Activated B cell treated with CpG ODN at 0.5 μM for 24 hours (primary cell): ENCODE data around the gene MSL1. TPM values are rescaled to one million over a fixed set of nuclear protein-coding genes. Genes with fewer than 3 reads are reported as not detected.

ENCODE experiments used
- ATAC-seq: fragments of 200-7000 bp; cut with Tn5 transposase; one replicate; pipeline ENCODE4 v1.10.0; 2021; ENCODE audit warnings: low read depth, mild to moderate bottlenecking, moderate library complexity
- CTCF ChIA-PET: fragments of 350-600 bp; sonication (Branson Sonifier 250); formaldehyde crosslinking; loops from one replicate; lab custom pipeline; 2021; ENCODE audit warnings: antibody characterized with exemption; lab: Charles Lee
- POLR2A ChIA-PET: fragments of 350-600 bp; sonication (Branson Sonifier 250); formaldehyde crosslinking; loops from one replicate; lab custom pipeline; 2021; ENCODE audit warnings: antibody characterized with exemption; lab: Charles Lee
- DNase-seq: peaks from one replicate; pipeline ENCODE4 v3.0.0; 2022
- H3K27ac Mint-ChIP-seq: one replicate; pipeline ENCODE4 v1.8.0; 2020; ENCODE audit warnings: mixed read lengths
- H3K27me3 Mint-ChIP-seq: one replicate; pipeline ENCODE4 v1.8.0; 2021; ENCODE audit warnings: mixed read lengths
- H3K36me3 Mint-ChIP-seq: one replicate; pipeline ENCODE4 v1.8.0; 2021; ENCODE audit warnings: low read depth, mixed read lengths
- H3K4me1 Mint-ChIP-seq: one replicate; pipeline ENCODE4 v1.8.0; 2021; ENCODE audit warnings: mixed read lengths
- H3K4me3 Mint-ChIP-seq: one replicate; pipeline ENCODE4 v1.8.0; 2020; ENCODE audit warnings: mild to moderate bottlenecking, mixed read lengths
- H3K9me3 Mint-ChIP-seq: one replicate; pipeline ENCODE4 v1.8.0; 2020; ENCODE audit warnings: mixed read lengths
- CTCF ChIP-seq: fragments of 200-600 bp; IDR thresholded peaks from one replicate; pipeline ENCODE4 v1.8.0; 2022; ENCODE audit warnings: antibody characterized with exemption, mild to moderate bottlenecking
- intact Hi-C: fragments of 100-400 bp; cut with micrococcal nuclease; formaldehyde crosslinking; loops from one replicate; pipeline ENCODE4 v1.15.1; 2024
- total RNA-seq: library from RNA; stranded (reverse); gene quantifications from 2 replicates; pipeline ENCODE4 v1.2.3, GENCODE V29; 2022

The MSL1 gene
- total RNA-seq, 1 donor from 2014 or later: 101 TPM

DNA sequence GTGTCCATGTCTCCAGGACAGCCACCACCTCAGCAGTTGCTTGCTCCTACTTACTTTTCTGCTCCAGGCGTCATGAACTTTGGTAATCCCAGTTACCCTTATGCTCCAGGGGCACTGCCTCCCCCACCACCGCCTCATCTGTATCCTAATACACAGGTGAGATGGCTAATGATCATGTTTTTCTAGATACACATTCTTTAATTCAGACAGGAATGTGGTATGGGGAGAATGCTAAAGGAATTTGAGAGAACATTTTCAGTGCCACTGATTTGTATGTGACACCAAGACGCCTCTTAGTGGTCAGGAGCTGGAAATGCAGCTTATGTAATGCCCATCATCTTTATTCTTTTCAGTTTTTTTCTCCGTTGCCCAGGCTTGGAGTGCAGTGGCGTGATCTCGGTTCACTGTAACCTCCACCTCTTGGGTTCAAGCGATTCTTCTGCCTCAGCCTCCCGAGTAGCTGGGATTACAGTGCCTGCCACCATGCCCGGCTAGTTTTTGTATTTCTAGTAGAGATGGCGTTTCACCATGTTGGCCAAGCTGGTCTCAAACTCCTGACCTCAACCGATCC lies 46.6 kb downstream of the MSL1 start:
- Mint-ChIP-seq H3K27me3 (no peaks in the 10 kb centered on the region), H3K4me1 (no peaks in the 10 kb centered on the region), H3K9me3 (no peaks in the 10 kb centered on the region), H3K4me3 (no peak overlapping the region), H3K36me3 (peaks cover 84% of the 10 kb centered on the region), H3K27ac (no peak overlapping the region)
- ATAC-seq: peak; percentile 85
- DNase-seq: no peak
- TF ChIP-seq CTCF: no peak
- intact Hi-C loops: loop anchor here (1.0 kb wide), 3 partner anchors 55 to 155 kb away; no protein-coding TSS in a partner anchor
- ChIA-PET POLR2A (interaction anchor here (0.6 to 2.4 kb wide), 5 partner anchors 29 to 1015 kb away, joined by 3 to 37 read pairs (median 3); partner anchors contain the start of genes CASC3 and NR1D1), CTCF (interaction anchor here (0.6 to 3.0 kb wide), 22 partner anchors 10 to 158 kb away, joined by 3 to 116 read pairs (median 6); partner anchors contain the start of genes CASC3 and CSF3)

DNA sequence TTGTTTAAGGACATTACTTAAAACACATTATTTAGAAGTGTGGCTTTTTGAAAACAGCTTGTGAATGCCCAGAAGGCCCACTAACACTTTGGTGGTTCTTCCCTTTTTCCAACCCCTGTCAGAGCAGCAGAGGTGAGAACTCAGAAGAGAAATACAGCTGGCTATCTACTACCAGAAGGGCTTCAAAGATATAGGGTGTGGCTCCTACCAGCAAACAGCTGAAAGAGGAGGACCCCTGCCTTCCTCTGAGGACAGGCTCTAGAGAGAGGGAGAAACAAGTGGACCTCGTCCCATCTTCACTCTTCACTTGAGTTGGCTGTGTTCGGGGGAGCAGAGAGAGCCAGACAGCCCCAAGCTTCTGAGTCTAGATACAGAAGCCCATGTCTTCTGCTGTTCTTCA lies 48.6 kb downstream of the MSL1 start:
- H3K36me3 Mint-ChIP-seq: peaks cover 84% of the 10 kb centered on the region
- no peaks in the 10 kb centered on the region for H3K9me3 Mint-ChIP-seq
- H3K27ac Mint-ChIP-seq: no peak overlapping the region
- no peak for DNase-seq
- no peak for ATAC-seq
- no peaks in the 10 kb centered on the region for H3K4me1 Mint-ChIP-seq
- ChIA-PET POLR2A (interaction anchor here (0.5 kb wide), 1 partner anchor 126 kb away, joined by 3 read pairs; no protein-coding TSS in a partner anchor), CTCF (interaction anchor here (1.3 kb wide), 1 partner anchor 57 kb away, joined by 8 read pairs; no protein-coding TSS in a partner anchor)
- no peak for TF ChIP-seq CTCF
- no peaks in the 10 kb centered on the region for H3K27me3 Mint-ChIP-seq
- H3K4me3 Mint-ChIP-seq: no peak overlapping the region
- intact Hi-C loops: no loop called here

DNA sequence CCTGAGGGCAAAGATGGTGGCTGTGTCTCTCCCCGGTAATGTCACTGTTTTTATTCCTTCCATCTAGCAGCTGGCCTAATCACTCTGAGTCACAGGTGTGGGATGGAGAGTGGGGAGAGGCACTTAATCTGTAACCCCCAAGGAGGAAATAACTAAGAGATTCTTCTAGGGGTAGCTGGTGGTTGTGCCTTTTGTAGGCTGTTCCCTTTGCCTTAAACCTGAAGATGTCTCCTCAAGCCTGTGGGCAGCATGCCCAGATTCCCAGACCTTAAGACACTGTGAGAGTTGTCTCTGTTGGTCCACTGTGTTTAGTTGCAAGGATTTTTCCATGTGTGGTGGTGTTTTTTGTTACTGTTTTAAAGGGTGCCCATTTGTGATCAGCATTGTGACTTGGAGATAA lies 50.0 kb downstream of the MSL1 start:
- H3K36me3 Mint-ChIP-seq: peaks cover 78% of the 10 kb centered on the region
- peaks cover 2% of the 10 kb centered on the region for H3K4me1 Mint-ChIP-seq
- intact Hi-C loops: no loop called here
- no peaks in the 10 kb centered on the region for H3K27me3 Mint-ChIP-seq
- no peak overlapping the region for H3K4me3 Mint-ChIP-seq
- ATAC-seq: no peak
- CTCF ChIA-PET: no interaction called here
- no peak for TF ChIP-seq CTCF
- no peaks in the 10 kb centered on the region for H3K9me3 Mint-ChIP-seq
- no peak overlapping the region for H3K27ac Mint-ChIP-seq
- DNase-seq: no peak
- POLR2A ChIA-PET: no interaction called here

DNA sequence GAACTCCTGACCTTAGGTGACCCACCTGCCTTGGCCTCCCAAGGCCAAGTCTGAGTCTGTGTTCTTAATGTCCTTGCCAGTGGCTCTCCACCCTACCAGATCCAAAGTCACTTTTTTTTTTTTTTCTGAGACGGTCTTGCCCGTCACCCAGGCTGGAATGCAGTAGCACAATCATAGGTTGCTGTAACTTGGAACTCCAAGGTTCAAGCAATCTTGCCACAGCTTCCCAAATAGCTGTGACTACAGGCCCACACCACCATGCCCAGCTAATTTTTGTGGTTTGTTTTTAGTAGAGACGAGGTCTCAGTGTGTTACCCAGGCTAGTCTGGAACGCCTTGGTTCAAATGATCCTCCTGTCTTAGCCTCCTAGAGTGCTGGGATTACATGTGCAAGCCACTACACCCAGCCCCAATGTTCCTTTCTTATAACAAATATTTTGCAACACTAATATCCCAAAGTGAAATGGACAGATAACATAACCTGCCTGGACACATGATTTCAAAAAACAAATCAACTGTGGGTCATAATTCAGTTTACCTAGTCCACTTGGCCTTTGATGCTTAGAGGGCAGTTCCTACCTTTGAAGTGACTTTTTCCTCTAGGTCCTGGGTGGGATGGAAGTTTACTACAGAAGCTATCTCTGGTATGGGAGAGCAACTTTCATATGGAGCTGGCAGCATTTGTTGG lies 51.5 kb downstream of the MSL1 start:
- no peak overlapping the region for H3K27ac Mint-ChIP-seq
- intact Hi-C loops: no loop called here
- H3K36me3 Mint-ChIP-seq: peaks cover 63% of the 10 kb centered on the region
- H3K4me3 Mint-ChIP-seq: no peak overlapping the region
- ChIA-PET POLR2A (interaction anchor here (0.6 to 1.8 kb wide), 5 partner anchors 10 to 129 kb away, joined by 3 to 6 read pairs (median 3); no protein-coding TSS in a partner anchor), CTCF (interaction anchor here (0.7 kb wide), 1 partner anchor 552 kb away, joined by 3 read pairs; no protein-coding TSS in a partner anchor)
- no peaks in the 10 kb centered on the region for H3K9me3 Mint-ChIP-seq
- no peak for DNase-seq
- TF ChIP-seq CTCF: no peak
- no peaks in the 10 kb centered on the region for H3K27me3 Mint-ChIP-seq
- ATAC-seq: no peak
- H3K4me1 Mint-ChIP-seq: peaks cover 7% of the 10 kb centered on the region

- Mint-ChIP-seq H3K27me3 (no peaks in the 10 kb centered on the region), H3K4me3 (no peak overlapping the region), H3K4me1 (peaks cover 10% of the 10 kb centered on the region), H3K27ac (no peak overlapping the region), H3K9me3 (no peaks in the 10 kb centered on the region), H3K36me3 (peaks cover 58% of the 10 kb centered on the region)
- POLR2A ChIA-PET: interaction anchor here (0.6 to 1.8 kb wide), 4 partner anchors 10 to 130 kb away, joined by 3 to 6 read pairs (median 4); no protein-coding TSS in a partner anchor
- no peak for DNase-seq
- intact Hi-C loops: no loop called here
- CTCF ChIA-PET: interaction anchor here (0.7 kb wide), 2 partner anchors 536 to 552 kb away, joined by 3 read pairs; no protein-coding TSS in a partner anchor
- TF ChIP-seq CTCF: no peak
- no peak for ATAC-seq
These were observed 52.0 kb downstream of the MSL1 start for GRCh38 chr17:40173778-40174135.
